Thoracic aorta (tissue), 2 donors: ENCODE measurements around the gene ACTR3C. TPM values are rescaled to one million over a fixed set of nuclear protein-coding genes. Genes with fewer than 3 reads are reported as not detected.
"Not testable (repeated sequence)": the region's sequence is repeated elsewhere in the genome, so short reads cannot be mapped to it uniquely, and the experiment has no call there.

Source experiments
- ATAC-seq: fragments of 150-250 bp; one replicate; pipeline ENCODE4 v1.8.0; 2017; ENCODE audit warnings: low read depth; ENCODE audit not compliant: insufficient number of reproducible peaks, low FRiP score
- DNase-seq: peaks from one replicate; pipeline ENCODE4 v3.0.0-alpha.2; 2020; ENCODE audit warnings: low spot score
- H3K27ac ChIP-seq, 2 donors: fragments of 200-600 bp; sonication (generic); 1 replicate in 1 of 2; 2 replicates in 1 of 2; pipeline ENCODE4 v1.5.1; 2016; ENCODE audit warnings: mild to moderate bottlenecking in 2 of 2, moderate library complexity in 2 of 2
- H3K27me3 ChIP-seq: fragments of 200-600 bp; sonication (generic); replicated peaks from 2 replicates; pipeline ENCODE4 v1.6.0; 2016; ENCODE audit warnings: mild to moderate bottlenecking; ENCODE audit not compliant: insufficient read depth
- H3K36me3 ChIP-seq: fragments of 200-600 bp; sonication (generic); one replicate; pipeline ENCODE4 v1.5.1; 2016
- H3K4me1 ChIP-seq, 2 donors: fragments of 200-600 bp; sonication (generic); 1 replicate in 1 of 2; 2 replicates in 1 of 2; pipeline versions ENCODE4 v1.5.1 to v1.6.0; 2016; ENCODE audit warnings: low read depth in 2 of 2, mild to moderate bottlenecking in 1 of 2; ENCODE audit not compliant: control insufficient read depth in 1 of 2
- H3K4me3 ChIP-seq: fragments of 200-600 bp; sonication (generic); 2 replicates; pipeline ENCODE4 v1.5.1; 2016; ENCODE audit warnings: mild to moderate bottlenecking
- H3K9me3 ChIP-seq: fragments of 200-600 bp; sonication (generic); 2 replicates; pipeline ENCODE4 v1.5.1; 2016
- total RNA-seq, 2 donors: library from RNA; depleted of rRNA; stranded (reverse); fragments of >200 nt; gene quantifications; one replicate each; pipeline versions ENCODE4 v1.1.0 to v1.2.3, GENCODE V29; 2016
- TF ChIP-seq, protein P1 (sequence below): fragments of 200-600 bp; sonication (generic); IDR thresholded peaks from one replicate; pipeline ENCODE4 v1.5.1; 2019; ENCODE audit warnings: antibody characterized with exemption

Gene ACTR3C
- total RNA-seq, 2 donors from 2014 or later = 0.14 to 6.4 TPM

- no peaks in the 10 kb centered on the region for H3K9me3 ChIP-seq
- no peak for ATAC-seq
- no peak for DNase-seq
- H3K4me3 ChIP-seq = no peak overlapping the region
- H3K36me3 ChIP-seq = no peaks in the 10 kb centered on the region
- peaks cover 0 to 10% of the 10 kb centered on the region in 2 donors for H3K4me1 ChIP-seq
- H3K27ac ChIP-seq = no peak overlapping the region
- H3K27me3 ChIP-seq = no peaks in the 10 kb centered on the region
- TF ChIP-seq, protein P1, sequence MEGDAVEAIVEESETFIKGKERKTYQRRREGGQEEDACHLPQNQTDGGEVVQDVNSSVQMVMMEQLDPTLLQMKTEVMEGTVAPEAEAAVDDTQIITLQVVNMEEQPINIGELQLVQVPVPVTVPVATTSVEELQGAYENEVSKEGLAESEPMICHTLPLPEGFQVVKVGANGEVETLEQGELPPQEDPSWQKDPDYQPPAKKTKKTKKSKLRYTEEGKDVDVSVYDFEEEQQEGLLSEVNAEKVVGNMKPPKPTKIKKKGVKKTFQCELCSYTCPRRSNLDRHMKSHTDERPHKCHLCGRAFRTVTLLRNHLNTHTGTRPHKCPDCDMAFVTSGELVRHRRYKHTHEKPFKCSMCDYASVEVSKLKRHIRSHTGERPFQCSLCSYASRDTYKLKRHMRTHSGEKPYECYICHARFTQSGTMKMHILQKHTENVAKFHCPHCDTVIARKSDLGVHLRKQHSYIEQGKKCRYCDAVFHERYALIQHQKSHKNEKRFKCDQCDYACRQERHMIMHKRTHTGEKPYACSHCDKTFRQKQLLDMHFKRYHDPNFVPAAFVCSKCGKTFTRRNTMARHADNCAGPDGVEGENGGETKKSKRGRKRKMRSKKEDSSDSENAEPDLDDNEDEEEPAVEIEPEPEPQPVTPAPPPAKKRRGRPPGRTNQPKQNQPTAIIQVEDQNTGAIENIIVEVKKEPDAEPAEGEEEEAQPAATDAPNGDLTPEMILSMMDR = no peak
Measured at GRCh38 chr7:150317748-150318444, 5.4 kb downstream of the ACTR3C start.

DNA sequence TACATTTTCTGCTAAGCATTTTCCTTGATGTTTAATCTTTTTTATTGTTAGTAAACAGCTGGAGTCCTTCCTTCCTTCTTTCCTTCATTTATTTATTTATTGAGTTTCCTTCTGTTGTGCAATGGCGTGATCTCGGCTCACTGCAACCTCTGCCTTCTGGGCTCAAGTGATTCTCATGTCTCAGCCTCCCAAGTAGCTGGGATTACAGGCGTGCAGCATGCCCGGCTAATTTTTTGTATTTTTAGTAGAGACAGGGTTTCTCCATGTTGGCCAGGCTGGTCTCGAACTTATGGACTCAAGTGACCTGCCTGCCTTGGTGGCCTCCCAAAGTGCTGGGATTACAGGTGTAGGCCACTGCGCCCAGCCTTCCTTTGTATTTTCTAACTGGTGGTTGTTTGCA, 6.4 kb downstream of the ACTR3C start:
- not testable (repeated sequence) for DNase-seq, H3K4me1 ChIP-seq, H3K27me3 ChIP-seq, H3K4me3 ChIP-seq, H3K27ac ChIP-seq, ATAC-seq, H3K36me3 ChIP-seq, H3K9me3 ChIP-seq

DNA sequence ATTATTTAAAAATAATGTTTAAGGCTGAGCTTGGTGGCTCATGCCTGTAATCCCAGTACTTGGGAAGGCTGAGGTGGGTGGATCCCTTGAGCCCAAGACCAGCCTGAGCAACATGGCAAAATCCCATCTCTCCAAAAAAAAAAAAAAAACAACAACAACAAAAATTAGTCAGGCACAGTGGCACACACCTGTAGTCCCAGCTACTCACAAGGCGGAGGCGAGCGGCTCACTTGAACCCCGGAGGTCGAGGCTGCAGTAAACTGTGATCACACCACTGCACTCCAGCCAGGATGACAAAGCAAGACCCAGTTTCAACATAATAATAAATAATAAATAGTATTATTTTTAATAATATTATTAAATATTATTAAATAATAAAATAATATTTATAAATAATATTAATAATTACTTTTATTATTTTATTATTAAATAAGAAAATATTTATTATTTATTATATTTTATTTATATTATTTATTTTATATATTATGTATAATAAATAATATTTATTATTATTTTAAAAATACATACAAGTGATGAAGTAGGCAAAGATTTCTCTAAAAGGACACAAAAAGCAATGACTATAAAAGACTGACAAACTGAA, 8.6 kb downstream of the ACTR3C start:
- H3K36me3 ChIP-seq = no peaks in the 10 kb centered on the region
- no peaks in the 10 kb centered on the region for H3K4me1 ChIP-seq
- DNase-seq (no peak), ATAC-seq (no peak)
- TF ChIP-seq, protein P1 = no peak
- no peak overlapping the region for H3K27ac ChIP-seq
- no peaks in the 10 kb centered on the region for H3K9me3 ChIP-seq
- no peaks in the 10 kb centered on the region for H3K27me3 ChIP-seq
- H3K4me3 ChIP-seq = no peak overlapping the region

DNA sequence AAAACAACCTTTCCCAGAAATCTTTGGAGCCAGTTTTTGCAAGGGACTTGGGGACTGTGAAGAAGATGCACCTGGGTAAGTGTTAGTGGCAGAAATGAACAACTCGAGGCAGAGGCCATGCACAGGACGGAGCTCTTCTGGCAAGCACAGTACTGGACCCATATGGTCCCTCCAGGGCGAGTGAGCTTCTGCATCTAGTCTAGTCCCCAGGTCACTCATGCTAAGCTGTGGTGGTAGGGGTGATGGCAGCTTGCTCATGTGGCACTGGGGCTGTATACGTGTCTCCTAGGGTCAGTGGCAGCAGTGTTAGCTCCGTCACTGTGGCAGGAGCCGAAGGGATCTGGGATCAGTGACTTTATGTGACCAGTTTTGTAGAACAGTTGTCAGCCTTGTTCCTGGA, 9.5 kb downstream of the ACTR3C start:
- no peaks in the 10 kb centered on the region for H3K27me3 ChIP-seq
- ATAC-seq = no peak

GRCh38 chr7:150313367-150313809, 10.0 kb downstream of the ACTR3C start:
- Histone ChIP-seq H3K4me1 (no peaks in the 10 kb centered on the region), H3K9me3 (no peaks in the 10 kb centered on the region), H3K27me3 (no peaks in the 10 kb centered on the region), H3K4me3 (no peak overlapping the region), H3K27ac (no peak overlapping the region), H3K36me3 (no peaks in the 10 kb centered on the region)
- ATAC-seq (no peak), DNase-seq (no peak)
- TF ChIP-seq, protein P1 = no peak

More for the DNA sequence above, 9.5 kb downstream of the ACTR3C start:
- H3K36me3 ChIP-seq = no peaks in the 10 kb centered on the region
- no peak overlapping the region for H3K4me3 ChIP-seq
- H3K4me1 ChIP-seq = no peaks in the 10 kb centered on the region
- TF ChIP-seq, protein P1 = no peak
- DNase-seq = no peak
- H3K9me3 ChIP-seq = no peaks in the 10 kb centered on the region
- H3K27ac ChIP-seq = no peak overlapping the region

DNA sequence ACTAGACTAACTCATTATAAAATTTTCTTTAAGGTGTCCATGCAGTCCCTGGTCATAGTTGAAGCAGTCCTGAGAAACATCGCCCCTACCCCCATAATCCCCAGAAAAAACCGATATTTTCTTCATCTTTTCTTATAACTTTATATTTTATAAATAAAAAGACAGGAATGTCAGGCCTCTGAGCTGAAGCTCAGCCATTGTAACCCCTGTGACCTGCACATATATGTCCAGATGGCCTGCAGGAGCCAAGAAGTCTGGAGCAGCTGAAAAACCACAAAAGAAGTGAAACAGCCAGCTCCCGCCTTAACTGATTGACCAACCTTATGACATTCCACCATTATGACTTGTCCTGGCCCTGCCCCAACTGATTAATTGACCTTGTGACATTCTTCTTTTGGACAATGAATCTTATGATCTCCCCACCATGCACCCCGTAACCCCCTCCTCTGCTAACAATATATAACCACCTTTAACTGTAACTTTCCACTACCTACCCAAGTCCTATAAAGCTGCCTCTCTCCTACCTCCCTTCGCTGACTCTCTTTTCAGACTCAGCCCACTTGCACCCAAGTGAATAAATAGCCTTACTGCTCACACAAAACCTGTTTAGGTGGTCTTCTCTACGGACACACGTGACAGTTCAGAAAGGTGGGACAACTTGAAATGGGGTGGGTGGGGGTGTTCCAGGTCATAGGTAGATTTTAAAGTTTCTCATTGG, 10.5 kb downstream of the ACTR3C start:
- not testable (repeated sequence) for H3K4me3 ChIP-seq, H3K4me1 ChIP-seq, H3K36me3 ChIP-seq, ATAC-seq, DNase-seq, H3K27ac ChIP-seq, H3K27me3 ChIP-seq, H3K9me3 ChIP-seq
